BE2C (cell line): Measurements from ENCODE around the gene RIGI.
"Not testable (repeated sequence)": the region's sequence is repeated elsewhere in the genome, so short reads cannot be mapped to it uniquely, and the experiment has no call there.

Source experiments
- DNase-seq: peaks from one replicate; pipeline ENCODE4 v3.0.0-alpha.2; 2020
- H3K27me3 ChIP-seq: fragments of 250-450 bp; sonication (Bioruptor Pico); 2 replicates; pipeline ENCODE4 v1.5.1; 2020; ENCODE audit warnings: mild to moderate bottlenecking
- H3K36me3 ChIP-seq: fragments of 250-450 bp; sonication (Bioruptor Pico); 2 replicates; pipeline ENCODE4 v1.5.1; 2020; ENCODE audit warnings: mild to moderate bottlenecking
- H3K4me1 ChIP-seq: fragments of 250-450 bp; sonication (Bioruptor Pico); 2 replicates; pipeline ENCODE4 v1.5.1; 2020
- H3K4me3 ChIP-seq: 2 replicates; pipeline ENCODE4 v1.5.1; 2011; ENCODE audit warnings: low read depth, low read length
- H3K9me3 ChIP-seq: fragments of 250-450 bp; sonication (Bioruptor Pico); 2 replicates; pipeline ENCODE4 v1.5.1; 2020
- TF ChIP-seq, protein P1 (sequence below): IDR thresholded peaks from 2 replicates; pipeline ENCODE4 v1.5.1; 2012; ENCODE audit warnings: mild to moderate bottlenecking, low read depth, low read length

Gene RIGI

GRCh38 chr9:32543047-32543446 lies 17.1 kb upstream of the RIGI start:
- no peaks in the 10 kb centered on the region for H3K9me3 ChIP-seq
- H3K4me1 ChIP-seq, result no peaks in the 10 kb centered on the region
- TF ChIP-seq, protein P1, sequence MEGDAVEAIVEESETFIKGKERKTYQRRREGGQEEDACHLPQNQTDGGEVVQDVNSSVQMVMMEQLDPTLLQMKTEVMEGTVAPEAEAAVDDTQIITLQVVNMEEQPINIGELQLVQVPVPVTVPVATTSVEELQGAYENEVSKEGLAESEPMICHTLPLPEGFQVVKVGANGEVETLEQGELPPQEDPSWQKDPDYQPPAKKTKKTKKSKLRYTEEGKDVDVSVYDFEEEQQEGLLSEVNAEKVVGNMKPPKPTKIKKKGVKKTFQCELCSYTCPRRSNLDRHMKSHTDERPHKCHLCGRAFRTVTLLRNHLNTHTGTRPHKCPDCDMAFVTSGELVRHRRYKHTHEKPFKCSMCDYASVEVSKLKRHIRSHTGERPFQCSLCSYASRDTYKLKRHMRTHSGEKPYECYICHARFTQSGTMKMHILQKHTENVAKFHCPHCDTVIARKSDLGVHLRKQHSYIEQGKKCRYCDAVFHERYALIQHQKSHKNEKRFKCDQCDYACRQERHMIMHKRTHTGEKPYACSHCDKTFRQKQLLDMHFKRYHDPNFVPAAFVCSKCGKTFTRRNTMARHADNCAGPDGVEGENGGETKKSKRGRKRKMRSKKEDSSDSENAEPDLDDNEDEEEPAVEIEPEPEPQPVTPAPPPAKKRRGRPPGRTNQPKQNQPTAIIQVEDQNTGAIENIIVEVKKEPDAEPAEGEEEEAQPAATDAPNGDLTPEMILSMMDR, result no peak
- H3K36me3 ChIP-seq, result peaks cover 17% of the 10 kb centered on the region; the same call in 1 of the 2 replicates
- no peak overlapping the region for H3K4me3 ChIP-seq
- H3K27me3 ChIP-seq, result no peaks in the 10 kb centered on the region
- no peak for DNase-seq

- TF ChIP-seq, protein P1, result no peak
- Histone ChIP-seq H3K4me3 (no peak overlapping the region), H3K9me3 (no peaks in the 10 kb centered on the region), H3K36me3 (no peaks in the 10 kb centered on the region), H3K4me1 (no peaks in the 10 kb centered on the region), H3K27me3 (no peaks in the 10 kb centered on the region)
- no peak for DNase-seq
These were observed 7.8 kb upstream of the RIGI start for GRCh38 chr9:32533816-32534215.

GRCh38 chr9:32533336-32533735 lies 7.3 kb upstream of the RIGI start:
- TF ChIP-seq, protein P1, result no peak
- DNase-seq, result no peak
- Histone ChIP-seq H3K4me1 (no peaks in the 10 kb centered on the region), H3K4me3 (no peak overlapping the region), H3K27me3 (no peaks in the 10 kb centered on the region; the same call in 1 of the 2 replicates), H3K9me3 (no peaks in the 10 kb centered on the region), H3K36me3 (no peaks in the 10 kb centered on the region)

GRCh38 chr9:32526707-32527048 lies 682 bp upstream of the RIGI start:
- Histone ChIP-seq H3K27me3 (no peaks in the 10 kb centered on the region; the same call in 1 of the 2 replicates), H3K4me1 (no peaks in the 10 kb centered on the region), H3K9me3 (no peaks in the 10 kb centered on the region), H3K4me3 (peak overlapping the region; percentile 75), H3K36me3 (no peaks in the 10 kb centered on the region)
- TF ChIP-seq, protein P1, result no peak
- no peak for DNase-seq

DNA sequence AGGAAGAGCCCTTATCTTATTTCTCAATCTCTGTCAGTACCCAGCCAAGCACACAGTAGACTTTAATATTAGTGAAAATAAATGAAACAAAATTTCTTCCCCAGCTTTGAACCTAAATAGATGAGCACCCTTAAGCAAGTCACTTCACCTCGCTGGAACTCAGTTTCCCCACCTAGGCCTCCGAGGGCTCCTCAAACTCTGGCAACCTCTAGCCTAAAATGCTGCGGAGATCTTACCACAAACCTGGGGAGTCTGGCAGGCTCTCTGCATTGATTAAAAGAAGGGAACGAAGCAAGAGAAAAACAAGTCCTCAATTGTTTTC lies 326 bp downstream of the RIGI start:
- TF ChIP-seq, protein P1, result no peak
- Histone ChIP-seq H3K4me3 (peak overlapping the region; percentile 75), H3K36me3 (no peaks in the 10 kb centered on the region), H3K27me3 (no peaks in the 10 kb centered on the region; the same call in 1 of the 2 replicates), H3K4me1 (no peaks in the 10 kb centered on the region), H3K9me3 (no peaks in the 10 kb centered on the region)
- no peak for DNase-seq

DNA sequence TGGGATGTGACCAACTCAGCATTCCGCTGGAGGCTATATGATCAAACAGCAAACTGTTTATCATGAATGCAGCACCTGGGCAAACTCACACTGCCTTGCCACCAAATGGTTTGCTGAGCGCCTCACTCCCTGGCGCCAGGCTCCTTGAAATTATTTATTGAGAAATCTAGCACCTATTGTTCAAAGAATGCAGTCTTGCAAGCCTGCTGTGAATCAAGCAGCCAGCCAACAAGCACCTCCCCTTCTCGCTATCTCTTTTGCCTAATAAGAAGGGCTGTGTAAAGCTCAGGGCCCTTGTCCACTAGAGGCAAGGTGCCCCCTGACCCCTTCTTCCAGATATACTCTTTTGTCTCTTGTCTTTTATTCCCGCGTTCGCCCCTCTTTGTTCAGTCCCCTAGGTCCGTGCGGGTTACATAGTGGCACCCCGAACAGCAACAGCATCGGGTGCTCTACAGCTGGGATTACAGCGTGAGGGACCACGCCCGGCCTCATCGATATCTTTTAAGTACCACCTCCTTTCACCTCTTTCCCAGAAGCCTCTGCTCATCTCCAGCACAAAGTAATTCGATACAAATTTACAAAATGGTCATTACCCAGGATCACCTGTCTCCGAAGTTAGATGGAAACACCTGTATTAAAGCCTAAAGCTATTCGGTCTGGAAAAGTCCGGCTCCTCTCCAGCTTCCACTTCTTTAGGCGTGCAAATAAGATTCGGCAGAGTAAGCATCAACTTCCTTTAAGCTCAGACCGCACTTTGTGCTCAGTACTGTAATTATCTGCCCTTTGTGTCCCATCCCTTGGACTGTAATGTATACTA lies 896 bp downstream of the RIGI start:
- Histone ChIP-seq H3K4me1 (no peaks in the 10 kb centered on the region), H3K27me3 (no peaks in the 10 kb centered on the region; the same call in 1 of the 2 replicates), H3K4me3 (no peak overlapping the region), H3K36me3 (no peaks in the 10 kb centered on the region), H3K9me3 (no peaks in the 10 kb centered on the region)
- TF ChIP-seq, protein P1, result no peak
- no peak for DNase-seq

DNA sequence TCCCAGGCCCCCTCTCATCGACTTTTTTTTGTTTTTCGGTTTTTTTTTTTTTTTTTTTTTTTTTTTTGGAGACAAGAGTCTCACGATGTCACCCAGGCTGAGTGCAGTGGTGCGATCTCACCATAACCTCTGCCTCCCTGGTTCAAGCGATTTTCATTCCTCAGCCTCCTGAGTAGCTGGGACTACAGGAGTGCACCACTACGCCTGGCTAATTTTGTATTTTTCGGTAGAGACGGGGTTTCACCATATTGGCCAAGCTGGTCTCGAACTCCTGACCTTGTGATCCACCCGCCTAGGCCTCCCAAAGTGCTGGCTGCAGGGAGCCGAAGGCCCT lies 1.5 kb downstream of the RIGI start:
- not testable (repeated sequence) for DNase-seq, H3K36me3 ChIP-seq, H3K4me1 ChIP-seq, H3K27me3 ChIP-seq, H3K9me3 ChIP-seq, H3K4me3 ChIP-seq
